ENCODE data around the gene TRIM49D1.
"Not testable (repeated sequence)": the region's sequence is repeated elsewhere in the genome, so short reads cannot be mapped to it uniquely, and the experiment has no call there.

Gene TRIM49D1

GRCh38 chr11:89922195-89922660, at the start of gene TRIM49D1:
TRIM49D1 (minus strand) TSS chr11:89922245; CDS start chr11:89917710, 4,535 bp downstream.
- no peak for DNase-seq

- not testable (repeated sequence) for DNase-seq
Observed at GRCh38 chr11:89965737-89966136, 43.7 kb upstream of the TRIM49D1 start, which contains the start of gene TRIM64. TRIM64 (plus strand) TSS chr11:89966037; CDS start chr11:89968504, 2,467 bp downstream.

GRCh38 chr11:89960833-89961232, 38.8 kb upstream of the TRIM49D1 start:
- not testable (repeated sequence) for DNase-seq

GRCh38 chr11:89923764-89924163, 1.7 kb upstream of the TRIM49D1 start, which contains the start of gene TRIM49D2:
TRIM49D2 (plus strand) TSS chr11:89924064; CDS start chr11:89926762, 2,698 bp downstream.
- not testable (repeated sequence) for DNase-seq

GRCh38 chr11:89900809-89901208, 21.2 kb downstream of the TRIM49D1 start:
- not testable (repeated sequence) for DNase-seq

- not testable (repeated sequence) for DNase-seq
Observed at GRCh38 chr11:89893245-89893644, 28.8 kb downstream of the TRIM49D1 start.

GRCh38 chr11:89877511-89877910, 44.5 kb downstream of the TRIM49D1 start:
- DNase-seq: not testable (repeated sequence)

GRCh38 chr11:89872588-89872987, 49.5 kb downstream of the TRIM49D1 start:
- not testable (repeated sequence) for DNase-seq

GRCh38 chr11:89865223-89865622, 56.8 kb downstream of the TRIM49D1 start:
- not testable (repeated sequence) for DNase-seq

- not testable (repeated sequence) for DNase-seq
Observed at GRCh38 chr11:89863906-89864704, 57.9 kb downstream of the TRIM49D1 start.

Measured in NCI-H187 (cell line).